ENCODE results near the gene GCH1.

Gene GCH1

DNA sequence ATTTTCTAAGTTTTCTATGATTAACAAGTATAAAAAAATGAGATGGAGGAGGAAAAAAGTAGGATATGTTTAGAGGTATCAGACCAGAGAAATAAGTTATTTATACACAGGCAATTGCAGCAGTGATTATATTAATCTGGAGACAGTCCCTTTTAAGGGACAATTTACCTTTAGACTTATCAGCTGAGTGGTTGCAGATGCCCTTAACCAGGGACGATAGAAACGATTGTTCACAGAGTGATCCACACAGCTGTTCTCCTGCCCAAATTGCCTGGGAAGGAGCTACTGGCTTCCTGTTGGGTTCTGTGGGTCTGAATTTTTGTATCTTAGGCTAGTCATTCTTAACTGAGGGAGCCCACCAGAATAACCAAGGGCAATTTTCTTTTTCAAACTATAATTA, 66.4 kb downstream of the GCH1 start:
- H3K4me1 ChIP-seq (ENCODE audit: control insufficient read depth, low read depth, low read length), result no peaks in the 10 kb centered on the region
- H3K36me3 ChIP-seq (ENCODE audit: control insufficient read depth, low read depth, low read length), result no peaks in the 10 kb centered on the region
- H3K27me3 ChIP-seq (ENCODE audit: control insufficient read depth, insufficient read depth, low read length), result no peaks in the 10 kb centered on the region
- H3K9ac ChIP-seq (ENCODE audit: low read length), result no peak overlapping the region
- H3K27ac ChIP-seq (ENCODE audit: low read length), result no peak overlapping the region
- no peak overlapping the region for H3K4me3 ChIP-seq (ENCODE audit: low read length)
- H3K9me3 ChIP-seq (ENCODE audit: control insufficient read depth, low read depth, low read length), result no peaks in the 10 kb centered on the region

DNA sequence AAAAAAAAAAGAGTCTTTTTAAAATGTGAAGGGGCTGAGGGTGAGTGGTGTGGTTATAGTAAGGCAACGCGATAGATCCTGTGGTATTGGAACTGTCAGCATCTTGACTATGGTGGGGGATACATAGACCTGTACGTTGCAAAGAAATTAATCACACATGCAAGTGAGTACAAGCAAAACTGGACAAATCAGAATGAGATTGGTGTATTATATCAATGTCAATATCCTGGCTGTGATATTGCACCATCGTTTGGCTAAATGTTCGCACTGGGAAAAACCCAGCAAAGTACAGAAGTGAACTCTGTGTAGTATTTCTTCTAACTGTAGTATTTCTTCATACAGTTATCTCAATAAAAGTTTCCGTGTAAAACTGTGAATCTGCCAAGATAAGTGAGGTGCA, 67.9 kb downstream of the GCH1 start:
- H3K27me3 ChIP-seq (ENCODE audit: control insufficient read depth, insufficient read depth, low read length), result no peaks in the 10 kb centered on the region
- no peak overlapping the region for H3K9ac ChIP-seq (ENCODE audit: low read length)
- H3K36me3 ChIP-seq (ENCODE audit: control insufficient read depth, low read depth, low read length), result no peaks in the 10 kb centered on the region
- no peaks in the 10 kb centered on the region for H3K4me1 ChIP-seq (ENCODE audit: control insufficient read depth, low read depth, low read length)
- no peak overlapping the region for H3K27ac ChIP-seq (ENCODE audit: low read length)
- no peak overlapping the region for H3K4me3 ChIP-seq (ENCODE audit: low read length)
- H3K9me3 ChIP-seq (ENCODE audit: control insufficient read depth, low read depth, low read length), result no peaks in the 10 kb centered on the region

DNA sequence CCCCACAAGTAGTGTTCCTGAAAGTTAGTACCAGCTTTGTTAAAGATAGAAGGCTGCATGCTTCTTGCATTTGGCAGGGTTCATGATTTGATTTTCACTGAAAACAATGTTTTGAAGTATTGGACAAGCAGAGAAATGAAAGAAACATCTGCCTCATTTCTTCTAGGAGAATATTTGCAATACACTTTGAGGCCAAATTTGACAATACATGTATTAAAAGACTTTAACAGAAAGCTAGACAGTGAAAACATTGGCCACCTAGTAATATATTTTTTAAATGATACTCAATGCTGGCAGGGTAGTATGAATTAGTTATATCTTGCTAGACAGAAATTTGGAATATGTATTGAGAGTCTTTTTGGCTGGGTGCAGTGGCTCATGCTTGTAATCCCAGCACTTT, 68.5 kb downstream of the GCH1 start:
- Histone ChIP-seq H3K4me3 (ENCODE audit: low read length) (no peak overlapping the region), H3K27me3 (ENCODE audit: control insufficient read depth, insufficient read depth, low read length) (no peaks in the 10 kb centered on the region), H3K4me1 (ENCODE audit: control insufficient read depth, low read depth, low read length) (no peaks in the 10 kb centered on the region), H3K27ac (ENCODE audit: low read length) (no peak overlapping the region), H3K9ac (ENCODE audit: low read length) (no peak overlapping the region), H3K36me3 (ENCODE audit: control insufficient read depth, low read depth, low read length) (no peaks in the 10 kb centered on the region), H3K9me3 (ENCODE audit: control insufficient read depth, low read depth, low read length) (no peaks in the 10 kb centered on the region)

DNA sequence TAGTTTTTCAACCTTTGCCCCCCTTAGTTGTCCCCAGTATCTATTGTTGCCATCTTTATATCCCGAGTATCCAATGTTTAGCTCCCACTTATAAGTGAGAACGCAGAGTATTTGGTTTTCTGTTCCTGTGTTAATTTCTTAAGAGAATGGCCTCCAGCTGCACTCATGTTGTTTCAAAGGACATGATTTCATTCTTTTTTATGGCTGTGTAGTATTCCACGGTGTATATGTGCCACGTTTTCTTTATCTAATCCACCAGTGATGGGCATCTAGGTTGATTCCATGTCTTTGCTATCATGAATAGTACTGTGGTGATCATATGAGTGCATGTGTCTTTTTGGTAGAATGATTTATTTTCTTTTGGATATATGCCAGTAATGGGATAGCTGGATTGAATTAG, 72.0 kb downstream of the GCH1 start:
- Histone ChIP-seq H3K9ac (ENCODE audit: low read length) (no peak overlapping the region), H3K9me3 (ENCODE audit: control insufficient read depth, low read depth, low read length) (no peaks in the 10 kb centered on the region), H3K27ac (ENCODE audit: low read length) (no peak overlapping the region), H3K36me3 (ENCODE audit: control insufficient read depth, low read depth, low read length) (no peaks in the 10 kb centered on the region), H3K4me3 (ENCODE audit: low read length) (no peak overlapping the region), H3K4me1 (ENCODE audit: control insufficient read depth, low read depth, low read length) (no peaks in the 10 kb centered on the region), H3K27me3 (ENCODE audit: control insufficient read depth, insufficient read depth, low read length) (no peaks in the 10 kb centered on the region)

DNA sequence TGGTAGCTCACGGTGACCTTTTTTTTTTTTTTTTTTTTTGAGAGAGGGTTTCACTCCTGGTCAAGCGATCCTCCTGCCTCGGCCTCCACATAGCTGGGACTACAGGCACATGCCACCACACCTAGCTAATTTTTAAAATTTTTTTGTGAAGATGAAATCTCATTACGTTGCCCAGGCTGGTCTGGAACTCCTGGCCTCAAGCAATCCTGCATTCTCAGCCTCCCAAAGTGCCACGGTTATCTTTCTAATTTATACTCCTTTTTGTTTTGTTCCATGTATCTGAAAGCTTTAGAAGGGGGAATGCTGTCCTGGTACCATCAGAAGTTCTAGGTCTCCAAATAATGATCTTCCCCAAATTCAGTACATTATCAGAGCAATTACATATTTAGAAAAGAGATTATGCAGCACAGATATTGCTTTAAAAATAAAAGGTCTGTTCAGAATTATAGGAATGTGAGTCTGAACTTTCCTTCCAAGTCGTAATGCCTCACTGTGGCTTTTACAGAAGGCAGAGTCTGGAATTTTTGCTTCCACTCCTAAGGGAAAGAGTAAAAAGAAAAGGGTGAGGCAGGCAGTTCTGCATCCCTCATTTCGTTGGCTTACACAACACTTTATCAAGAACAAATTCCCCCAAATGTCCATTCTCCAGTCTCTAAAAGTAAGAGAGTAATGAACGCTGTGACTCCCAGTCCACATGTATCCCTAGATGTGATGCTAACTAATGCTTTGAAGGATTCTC, 73.0 kb downstream of the GCH1 start:
- Histone ChIP-seq H3K4me1 (ENCODE audit: control insufficient read depth, low read depth, low read length) (no peaks in the 10 kb centered on the region), H3K4me3 (ENCODE audit: low read length) (no peak overlapping the region), H3K9me3 (ENCODE audit: control insufficient read depth, low read depth, low read length) (no peaks in the 10 kb centered on the region), H3K9ac (ENCODE audit: low read length) (no peak overlapping the region), H3K27ac (ENCODE audit: low read length) (no peak overlapping the region), H3K27me3 (ENCODE audit: control insufficient read depth, insufficient read depth, low read length) (no peaks in the 10 kb centered on the region), H3K36me3 (ENCODE audit: control insufficient read depth, low read depth, low read length) (no peaks in the 10 kb centered on the region)

DNA sequence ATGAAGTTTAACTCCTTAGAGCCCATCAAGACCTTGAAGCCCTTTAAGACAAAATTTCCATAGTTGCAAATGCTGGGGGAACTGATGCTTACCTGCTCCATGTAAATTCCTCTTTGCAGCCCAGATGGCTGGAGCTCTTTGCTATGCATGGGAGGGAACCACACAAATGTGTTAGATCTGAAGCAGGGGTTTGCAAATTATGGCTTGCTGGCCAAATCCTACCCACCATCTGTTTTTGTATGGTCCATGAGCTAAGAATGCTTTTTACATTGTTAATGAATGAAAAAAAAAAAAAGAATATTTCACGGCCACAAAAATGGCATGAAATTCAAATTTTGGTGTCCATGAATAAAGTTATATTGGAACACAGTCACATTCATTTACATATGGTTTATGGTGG, 74.6 kb downstream of the GCH1 start:
- no peaks in the 10 kb centered on the region for H3K4me1 ChIP-seq (ENCODE audit: control insufficient read depth, low read depth, low read length)
- no peaks in the 10 kb centered on the region for H3K27me3 ChIP-seq (ENCODE audit: control insufficient read depth, insufficient read depth, low read length)
- H3K36me3 ChIP-seq (ENCODE audit: control insufficient read depth, low read depth, low read length), result no peaks in the 10 kb centered on the region
- peaks cover 3% of the 10 kb centered on the region for H3K9me3 ChIP-seq (ENCODE audit: control insufficient read depth, low read depth, low read length)
- H3K9ac ChIP-seq (ENCODE audit: low read length), result no peak overlapping the region
- H3K4me3 ChIP-seq (ENCODE audit: low read length), result no peak overlapping the region
- no peak overlapping the region for H3K27ac ChIP-seq (ENCODE audit: low read length)

DNA sequence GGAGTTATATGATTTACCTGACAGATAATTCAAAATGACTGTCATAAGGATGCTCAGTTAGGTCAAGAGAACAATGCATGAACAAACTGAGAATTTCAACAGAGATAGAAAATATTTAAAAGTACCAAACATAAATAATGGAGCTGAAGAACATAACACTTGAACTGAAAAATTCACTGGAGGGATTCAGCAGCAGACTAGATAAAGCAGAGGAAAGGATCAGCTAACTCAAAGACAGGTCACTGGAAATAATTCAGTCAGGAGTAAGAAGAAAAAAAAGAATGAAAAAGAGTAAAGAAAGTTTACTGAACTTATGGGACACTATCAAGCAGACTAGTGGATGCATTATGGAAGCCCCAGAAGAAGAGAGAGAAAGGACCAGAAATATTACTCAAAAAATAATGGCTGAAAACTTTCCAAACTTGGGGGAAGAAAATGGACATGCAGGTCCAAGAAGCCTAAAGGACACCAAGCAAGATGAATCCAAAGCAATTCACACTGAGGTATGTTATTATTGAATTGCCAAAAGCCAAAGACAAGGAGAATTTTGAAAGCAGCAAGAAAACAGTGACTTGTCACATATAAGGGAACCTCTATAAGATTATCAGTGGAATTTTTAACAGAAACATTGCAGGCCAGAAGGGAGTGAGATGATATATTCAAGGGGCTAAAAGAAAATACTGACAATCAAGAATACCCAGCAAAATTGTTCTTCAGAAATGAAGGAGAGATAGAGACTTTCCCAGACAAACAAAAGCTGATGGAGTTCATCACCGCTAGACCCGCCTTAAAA, 78.7 kb downstream of the GCH1 start:
- no peak overlapping the region for H3K27ac ChIP-seq (ENCODE audit: low read length)
- H3K9ac ChIP-seq (ENCODE audit: low read length), result no peak overlapping the region
- no peaks in the 10 kb centered on the region for H3K36me3 ChIP-seq (ENCODE audit: control insufficient read depth, low read depth, low read length)
- H3K9me3 ChIP-seq (ENCODE audit: control insufficient read depth, low read depth, low read length), result peaks cover 3% of the 10 kb centered on the region
- no peak overlapping the region for H3K4me3 ChIP-seq (ENCODE audit: low read length)
- no peaks in the 10 kb centered on the region for H3K27me3 ChIP-seq (ENCODE audit: control insufficient read depth, insufficient read depth, low read length)
- no peaks in the 10 kb centered on the region for H3K4me1 ChIP-seq (ENCODE audit: control insufficient read depth, low read depth, low read length)

DNA sequence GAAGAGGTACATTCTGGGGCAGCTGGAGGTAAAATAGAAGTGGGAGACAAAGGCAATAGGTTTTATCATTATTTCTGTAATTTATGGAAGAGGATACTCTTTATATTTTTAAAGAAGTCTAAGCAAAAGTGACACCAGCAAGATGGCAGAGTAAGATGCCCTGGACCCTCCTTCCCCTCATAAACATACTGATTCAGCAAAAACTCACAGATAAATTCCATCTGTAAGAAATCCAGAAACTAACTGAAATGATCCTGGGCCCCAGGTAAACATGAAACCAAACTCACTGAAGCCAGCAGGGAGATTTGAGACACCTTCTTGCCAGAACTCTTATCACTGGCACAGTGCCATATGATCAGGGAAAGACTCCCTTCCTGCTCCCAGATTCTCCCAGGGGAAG, 79.9 kb downstream of the GCH1 start:
- no peaks in the 10 kb centered on the region for H3K36me3 ChIP-seq (ENCODE audit: control insufficient read depth, low read depth, low read length)
- H3K27me3 ChIP-seq (ENCODE audit: control insufficient read depth, insufficient read depth, low read length), result no peaks in the 10 kb centered on the region
- peaks cover 3% of the 10 kb centered on the region for H3K9me3 ChIP-seq (ENCODE audit: control insufficient read depth, low read depth, low read length)
- H3K4me3 ChIP-seq (ENCODE audit: low read length), result no peak overlapping the region
- H3K9ac ChIP-seq (ENCODE audit: low read length), result no peak overlapping the region
- no peaks in the 10 kb centered on the region for H3K4me1 ChIP-seq (ENCODE audit: control insufficient read depth, low read depth, low read length)
- H3K27ac ChIP-seq (ENCODE audit: low read length), result no peak overlapping the region

DNA sequence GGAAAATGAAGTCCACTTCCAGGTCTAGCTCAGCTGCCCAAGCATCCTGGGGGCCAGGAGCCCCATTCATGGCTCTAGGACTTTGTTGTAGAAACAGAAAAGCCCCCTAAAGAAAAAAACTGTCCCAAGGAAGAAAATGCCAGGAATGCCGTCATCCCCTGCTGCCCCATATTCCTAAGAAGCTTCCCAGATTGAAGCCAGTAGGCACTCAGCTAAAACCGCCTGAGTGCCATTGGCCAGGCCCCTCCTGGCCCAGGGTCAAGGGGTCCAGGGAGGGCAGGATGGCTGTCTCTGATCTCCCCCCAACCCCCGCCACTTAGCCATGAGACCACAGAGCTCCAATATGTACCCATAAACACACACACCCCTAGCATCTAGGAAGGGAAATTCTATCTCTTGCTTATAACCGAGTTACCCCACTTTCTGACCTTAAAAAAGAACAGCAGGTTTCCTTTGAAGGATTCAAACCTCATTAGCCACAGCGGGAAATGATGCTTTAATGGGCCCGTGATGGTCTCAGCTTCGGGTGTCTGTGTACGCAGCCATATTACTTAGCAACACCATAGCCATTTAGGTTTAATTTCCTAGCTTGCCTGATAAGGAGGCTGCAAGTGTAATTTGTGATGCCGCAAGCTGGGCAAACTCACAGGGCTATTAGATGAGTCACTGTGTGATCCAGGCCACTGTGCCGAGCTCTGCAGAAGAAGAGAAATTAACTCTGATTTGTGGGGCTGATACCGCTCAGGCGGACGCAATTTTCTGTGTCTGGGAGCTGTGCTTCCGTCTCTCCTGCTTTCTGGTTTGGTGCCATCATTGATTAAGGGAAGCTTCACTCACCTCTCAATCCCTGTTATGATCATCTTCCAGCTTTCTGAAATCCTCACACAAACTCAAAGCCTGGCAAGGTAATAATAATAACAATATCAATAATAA, 84.2 kb downstream of the GCH1 start:
- Histone ChIP-seq H3K4me3 (ENCODE audit: low read length) (no peak overlapping the region), H3K9ac (ENCODE audit: low read length) (no peak overlapping the region)

DNA sequence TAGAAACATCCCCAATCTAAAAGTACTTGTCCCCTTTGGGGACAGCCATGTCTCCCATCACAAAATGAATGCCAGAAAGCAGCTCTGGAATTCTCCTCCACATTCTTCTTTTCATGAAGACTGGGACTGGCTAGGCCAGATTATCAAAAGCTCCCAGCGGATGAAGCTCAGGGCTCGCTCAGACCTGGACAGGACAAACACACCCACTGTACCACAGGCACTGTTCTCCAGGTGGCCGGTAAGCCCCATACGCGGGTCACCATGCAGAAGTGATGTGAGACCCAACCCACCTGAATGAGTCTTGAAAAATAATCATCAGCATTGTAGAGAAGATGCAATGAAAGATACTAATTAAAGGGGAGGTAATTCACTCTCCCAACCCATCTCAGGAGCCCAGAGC, 85.1 kb downstream of the GCH1 start:
- no peak overlapping the region for H3K27ac ChIP-seq (ENCODE audit: low read length)
- H3K27me3 ChIP-seq (ENCODE audit: control insufficient read depth, insufficient read depth, low read length), result no peaks in the 10 kb centered on the region
- H3K36me3 ChIP-seq (ENCODE audit: control insufficient read depth, low read depth, low read length), result no peaks in the 10 kb centered on the region
- H3K4me3 ChIP-seq (ENCODE audit: low read length), result no peak overlapping the region
- H3K4me1 ChIP-seq (ENCODE audit: control insufficient read depth, low read depth, low read length), result no peaks in the 10 kb centered on the region
- H3K9me3 ChIP-seq (ENCODE audit: control insufficient read depth, low read depth, low read length), result no peaks in the 10 kb centered on the region
- H3K9ac ChIP-seq (ENCODE audit: low read length), result no peak overlapping the region

More for the DNA sequence above, 84.2 kb downstream of the GCH1 start:
- Histone ChIP-seq H3K36me3 (ENCODE audit: control insufficient read depth, low read depth, low read length) (no peaks in the 10 kb centered on the region), H3K27me3 (ENCODE audit: control insufficient read depth, insufficient read depth, low read length) (no peaks in the 10 kb centered on the region), H3K9me3 (ENCODE audit: control insufficient read depth, low read depth, low read length) (no peaks in the 10 kb centered on the region), H3K27ac (ENCODE audit: low read length) (no peak overlapping the region), H3K4me1 (ENCODE audit: control insufficient read depth, low read depth, low read length) (no peaks in the 10 kb centered on the region)

DNA sequence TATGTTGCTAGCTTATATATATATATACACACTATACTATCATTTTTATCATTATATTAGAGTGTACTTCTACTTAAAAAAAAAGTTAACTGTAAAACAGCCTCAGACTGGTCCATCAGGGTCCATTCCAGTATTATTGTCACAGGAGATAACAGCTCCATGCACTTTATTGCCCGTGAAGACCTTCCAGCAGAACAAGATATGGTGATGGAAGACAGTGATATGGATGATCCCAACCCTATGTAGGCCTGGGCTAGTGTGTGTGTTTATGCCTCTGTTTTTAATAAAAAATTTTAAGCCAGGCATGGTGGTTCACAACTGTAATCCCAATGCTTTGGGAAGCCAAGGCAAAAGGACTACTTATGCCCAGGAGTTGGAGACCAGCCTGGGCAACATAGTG, 86.2 kb downstream of the GCH1 start:
- Histone ChIP-seq H3K27me3 (ENCODE audit: control insufficient read depth, insufficient read depth, low read length) (no peaks in the 10 kb centered on the region), H3K4me3 (ENCODE audit: low read length) (no peak overlapping the region), H3K27ac (ENCODE audit: low read length) (no peak overlapping the region), H3K4me1 (ENCODE audit: control insufficient read depth, low read depth, low read length) (no peaks in the 10 kb centered on the region), H3K9me3 (ENCODE audit: control insufficient read depth, low read depth, low read length) (no peaks in the 10 kb centered on the region), H3K9ac (ENCODE audit: low read length) (no peak overlapping the region), H3K36me3 (ENCODE audit: control insufficient read depth, low read depth, low read length) (no peaks in the 10 kb centered on the region)
